HUES48 (cell line): ENCODE results near the gene OR8J3.

Source experiments
- H3K27ac ChIP-seq: one replicate; pipeline ENCODE4 v1.7.0; 2013; ENCODE audit warnings: low read depth, low read length, inconsistent platforms
- H3K27me3 ChIP-seq: 2 replicates; pipeline ENCODE4 v1.6.1; 2013; ENCODE audit warnings: mild to moderate bottlenecking, low read length; ENCODE audit not compliant: control insufficient read depth, insufficient read depth
- H3K36me3 ChIP-seq: 2 replicates; pipeline ENCODE4 v1.6.1; 2013; ENCODE audit warnings: low read length; ENCODE audit not compliant: control insufficient read depth, insufficient read depth
- H3K4me1 ChIP-seq: 2 replicates; pipeline ENCODE4 v1.6.1; 2013; ENCODE audit warnings: mild to moderate bottlenecking, low read length; ENCODE audit not compliant: control insufficient read depth, insufficient read depth
- H3K4me3 ChIP-seq: 2 replicates; pipeline ENCODE4 v1.5.1; 2013; ENCODE audit warnings: mild to moderate bottlenecking, low read depth, low read length
- H3K9ac ChIP-seq: 2 replicates; pipeline ENCODE4 v1.6.1; 2013; ENCODE audit warnings: mild to moderate bottlenecking, low read depth, low read length, moderate library complexity
- H3K9me3 ChIP-seq: 2 replicates; pipeline ENCODE4 v1.6.1; 2013; ENCODE audit warnings: low read length; ENCODE audit not compliant: control insufficient read depth, insufficient read depth

Gene OR8J3

GRCh38 chr11:56103210-56103737, 36.7 kb downstream of the OR8J3 start, which contains the start of gene OR8H2:
Gene OR8H2 (plus strand): TSS chr11:56103687. CDS start chr11:56105043, 1,356 bp downstream.
- Histone ChIP-seq H3K9me3 (no peaks in the 10 kb centered on the region), H3K4me3 (no peak within 1 kb of the TSS), H3K27ac (no peak within 1 kb of the TSS), H3K9ac (no peak within 1 kb of the TSS), H3K36me3 (no peaks in the 10 kb centered on the region), H3K4me1 (no peaks in the 10 kb centered on the region), H3K27me3 (no peaks in the 10 kb centered on the region)

GRCh38 chr11:56093008-56093407, 47.0 kb downstream of the OR8J3 start, which contains the start of gene OR8I2:
Gene OR8I2 (plus strand): TSS chr11:56093308. CDS start chr11:56093308, 0 bp downstream.
- H3K4me3 ChIP-seq, result no peak within 1 kb of the TSS
- H3K27ac ChIP-seq, result no peak within 1 kb of the TSS
- H3K4me1 ChIP-seq, result no peaks in the 10 kb centered on the region
- no peaks in the 10 kb centered on the region for H3K27me3 ChIP-seq
- H3K9ac ChIP-seq, result no peak within 1 kb of the TSS
- no peaks in the 10 kb centered on the region for H3K9me3 ChIP-seq
- H3K36me3 ChIP-seq, result no peaks in the 10 kb centered on the region

GRCh38 chr11:56089697-56090096, 50.3 kb downstream of the OR8J3 start:
- Histone ChIP-seq H3K9me3 (no peaks in the 10 kb centered on the region), H3K4me1 (no peaks in the 10 kb centered on the region), H3K9ac (no peak overlapping the region), H3K27me3 (no peaks in the 10 kb centered on the region), H3K36me3 (no peaks in the 10 kb centered on the region), H3K27ac (no peak overlapping the region), H3K4me3 (no peak overlapping the region)
